ENCODE measurements around the gene DNAJC6.
A peak's percentile ranks its signal among the peaks of the same experiment; 100 is the strongest.

The DNAJC6 gene

GRCh38 chr1:65407877-65408276 is 98.5 kb downstream of the DNAJC6 start:
- no peak for DNase-seq

- DNase-seq = no peak
Measured at GRCh38 chr1:65409314-65409713, 100.0 kb downstream of the DNAJC6 start.

- no peak for DNase-seq
Measured at GRCh38 chr1:65409816-65410326, 100.5 kb downstream of the DNAJC6 start.

- DNase-seq = peak in 2 of 4 experiments; percentile 59 to 65
Measured at GRCh38 chr1:65412256-65412983, 103.1 kb downstream of the DNAJC6 start.

GRCh38 chr1:65412984-65413375 is 103.6 kb downstream of the DNAJC6 start:
- no peak for DNase-seq

GRCh38 chr1:65414538-65414937 is 105.2 kb downstream of the DNAJC6 start:
- DNase-seq = no peak

- DNase-seq = no peak
Measured at GRCh38 chr1:65416767-65417166, 107.4 kb downstream of the DNAJC6 start.

GRCh38 chr1:65417729-65418128 is 108.4 kb downstream of the DNAJC6 start:
- DNase-seq = no peak

- no peak for DNase-seq
Measured at GRCh38 chr1:65418522-65419185, 109.3 kb downstream of the DNAJC6 start.

- DNase-seq = peak; percentile 99
Measured at GRCh38 chr1:65419681-65420589, 110.6 kb downstream of the DNAJC6 start.

GRCh38 chr1:65420590-65421350 is 111.4 kb downstream of the DNAJC6 start, which contains the start of the genes LEPR and LEPROT:
Gene LEPR, plus strand, starts transcription at chr1:65420668. Its CDS starts 144,898 bp downstream, at chr1:65565566.
Gene LEPROT, plus strand, starts transcription at chr1:65420668. Its CDS starts 57 bp downstream, at chr1:65420725.
- no peak for DNase-seq

GRCh38 chr1:65421351-65422025 is 112.1 kb downstream of the DNAJC6 start:
- DNase-seq = peak; percentile 34 to 88 (median 67)

- peak in 3 of 4 experiments; percentile 9 to 19 (median 10) for DNase-seq
Measured at GRCh38 chr1:65422241-65423203, 113.2 kb downstream of the DNAJC6 start.

GRCh38 chr1:65423884-65424572 is 114.7 kb downstream of the DNAJC6 start:
- DNase-seq = peak; percentile 52 to 83 (median 70)

- peak in 3 of 4 experiments; percentile 26 to 51 (median 50) for DNase-seq
Measured at GRCh38 chr1:65424573-65424889, 115.2 kb downstream of the DNAJC6 start.

- no peak for DNase-seq
Measured at GRCh38 chr1:65425006-65425405, 115.7 kb downstream of the DNAJC6 start.

- DNase-seq = no peak
Measured at GRCh38 chr1:65425697-65426096, 116.4 kb downstream of the DNAJC6 start.

- DNase-seq = no peak
Measured at GRCh38 chr1:65429078-65429477, 119.7 kb downstream of the DNAJC6 start.

GRCh38 chr1:65429806-65430205 is 120.5 kb downstream of the DNAJC6 start:
- DNase-seq = peak; percentile 45 to 72 (median 59)
